Parathyroid adenoma (tissue), 2 donors: ENCODE measurements around the gene KCNJ12.
A peak's percentile ranks its signal among the peaks of the same experiment; 100 is the strongest.

ENCODE experiments used
- H2AFZ ChIP-seq: fragments of 300-600 bp; sonication (generic); one replicate; pipeline ENCODE4 v1.7.0; 2017; ENCODE audit warnings: antibody characterized with exemption, mild to moderate bottlenecking
- H3K27ac ChIP-seq: fragments of 300-600 bp; sonication (generic); one replicate; pipeline ENCODE4 v1.7.0; 2017
- H3K27me3 ChIP-seq: fragments of 300-600 bp; sonication (generic); one replicate; pipeline ENCODE4 v1.7.0; 2017; ENCODE audit warnings: low read length; ENCODE audit not compliant: control insufficient read depth, insufficient read depth
- H3K36me3 ChIP-seq: fragments of 300-600 bp; sonication (generic); one replicate; pipeline ENCODE4 v1.7.0; 2017; ENCODE audit warnings: low read length; ENCODE audit not compliant: control insufficient read depth, insufficient read depth
- H3K4me1 ChIP-seq: fragments of 300-600 bp; sonication (generic); one replicate; pipeline ENCODE4 v1.7.0; 2017; ENCODE audit warnings: control low read depth
- H3K4me2 ChIP-seq: fragments of 300-600 bp; sonication (generic); one replicate; pipeline ENCODE4 v1.7.0; 2017; ENCODE audit warnings: low read length
- H3K4me3 ChIP-seq: fragments of 300-600 bp; sonication (generic); one replicate; pipeline ENCODE4 v1.7.0; 2017; ENCODE audit warnings: low read depth, low read length
- H3K79me2 ChIP-seq: fragments of 300-600 bp; sonication (generic); one replicate; pipeline ENCODE4 v1.7.0; 2017; ENCODE audit warnings: control low read depth
- H3K9ac ChIP-seq: fragments of 300-600 bp; sonication (generic); one replicate; pipeline ENCODE4 v1.7.0; 2017; ENCODE audit warnings: mild to moderate bottlenecking
- H3K9me3 ChIP-seq: fragments of 300-600 bp; sonication (generic); one replicate; pipeline ENCODE4 v1.7.0; 2017; ENCODE audit warnings: low read length; ENCODE audit not compliant: control insufficient read depth
- CTCF ChIP-seq: fragments of 300-600 bp; sonication (generic); IDR thresholded peaks from one replicate; pipeline ENCODE4 v1.7.0; 2017; ENCODE audit warnings: antibody characterized with exemption, mild to moderate bottlenecking
- donor health status: primary hyperparathyroidism.

KCNJ12 gene

GRCh38 chr17:21378553-21378952, 2.4 kb downstream of the KCNJ12 start:
- no peak overlapping the region for H3K27ac ChIP-seq
- H2AFZ ChIP-seq = no peak overlapping the region
- peaks cover 6% of the 10 kb centered on the region for H3K79me2 ChIP-seq
- H3K4me3 ChIP-seq = no peak overlapping the region
- H3K9me3 ChIP-seq = no peaks in the 10 kb centered on the region
- H3K4me1 ChIP-seq = peaks cover 6% of the 10 kb centered on the region
- no peak for TF ChIP-seq CTCF
- H3K9ac ChIP-seq = no peak overlapping the region
- no peaks in the 10 kb centered on the region for H3K27me3 ChIP-seq
- no peak overlapping the region for H3K4me2 ChIP-seq
- no peaks in the 10 kb centered on the region for H3K36me3 ChIP-seq

GRCh38 chr17:21379080-21379711, 3.0 kb downstream of the KCNJ12 start:
- H3K27ac ChIP-seq = no peak overlapping the region
- peaks cover 6% of the 10 kb centered on the region for H3K79me2 ChIP-seq
- H3K4me2 ChIP-seq = no peak overlapping the region
- TF ChIP-seq CTCF = no peak
- no peaks in the 10 kb centered on the region for H3K27me3 ChIP-seq
- H3K9ac ChIP-seq = no peak overlapping the region
- H3K36me3 ChIP-seq = no peaks in the 10 kb centered on the region
- peaks cover 6% of the 10 kb centered on the region for H3K4me1 ChIP-seq
- peak overlapping the region; percentile 50 for H2AFZ ChIP-seq
- no peaks in the 10 kb centered on the region for H3K9me3 ChIP-seq
- no peak overlapping the region for H3K4me3 ChIP-seq

- no peak for TF ChIP-seq CTCF
- Histone ChIP-seq H3K9me3 (no peaks in the 10 kb centered on the region), H3K36me3 (no peaks in the 10 kb centered on the region), H3K27ac (no peak overlapping the region), H3K4me2 (no peak overlapping the region), H2AFZ (no peak overlapping the region), H3K79me2 (peaks cover 6% of the 10 kb centered on the region), H3K9ac (no peak overlapping the region), H3K27me3 (no peaks in the 10 kb centered on the region), H3K4me1 (peaks cover 6% of the 10 kb centered on the region), H3K4me3 (no peak overlapping the region)
Observed at GRCh38 chr17:21380659-21381058, 4.5 kb downstream of the KCNJ12 start.

GRCh38 chr17:21381076-21381706, 5.0 kb downstream of the KCNJ12 start:
- no peak for TF ChIP-seq CTCF
- Histone ChIP-seq H3K9ac (no peak overlapping the region), H3K4me1 (peaks cover 6% of the 10 kb centered on the region)

More at GRCh38 chr17:21381076-21381706, 5.0 kb downstream of the KCNJ12 start:
- no peaks in the 10 kb centered on the region for H3K36me3 ChIP-seq
- no peaks in the 10 kb centered on the region for H3K27me3 ChIP-seq
- no peak overlapping the region for H3K4me2 ChIP-seq
- H3K27ac ChIP-seq = no peak overlapping the region
- peaks cover 6% of the 10 kb centered on the region for H3K79me2 ChIP-seq
- H3K4me3 ChIP-seq = no peak overlapping the region
- no peaks in the 10 kb centered on the region for H3K9me3 ChIP-seq
- H2AFZ ChIP-seq = no peak overlapping the region
